Omental fat pad (tissue), 4 donors: ENCODE measurements around the gene TP53I11. TPM values are rescaled to one million over a fixed set of nuclear protein-coding genes. Genes with fewer than 3 reads are reported as not detected.

ENCODE experiments used
- ATAC-seq: fragments of 150-250 bp; one replicate; pipeline ENCODE4 v1.9.1; 2016; ENCODE audit warnings: mild to moderate bottlenecking, moderate library complexity; ENCODE audit not compliant: low FRiP score
- DNase-seq: peaks from one replicate; pipeline ENCODE4 v3.0.0-alpha.2; 2019; ENCODE audit warnings: low spot score
- total RNA-seq, 4 donors: library from RNA; depleted of rRNA; stranded (reverse); fragments of >200 nt; gene quantifications; one replicate each; pipeline ENCODE4 v1.1.0, GENCODE V29; 2016
- TF ChIP-seq, protein P1 (sequence below), 3 donors: fragments of 450-650 bp; IDR thresholded peaks; one replicate each; pipeline ENCODE4 v1.5.1; 2016 to 2017; ENCODE audit warnings: antibody characterized with exemption in 3 of 3, mild to moderate bottlenecking in 3 of 3, moderate library complexity in 2 of 3

The TP53I11 gene
- total RNA-seq, 4 donors from 2014 or later = 64.4 to 175 (median 99.1) TPM

- ATAC-seq = no peak
- TF ChIP-seq, protein P1, sequence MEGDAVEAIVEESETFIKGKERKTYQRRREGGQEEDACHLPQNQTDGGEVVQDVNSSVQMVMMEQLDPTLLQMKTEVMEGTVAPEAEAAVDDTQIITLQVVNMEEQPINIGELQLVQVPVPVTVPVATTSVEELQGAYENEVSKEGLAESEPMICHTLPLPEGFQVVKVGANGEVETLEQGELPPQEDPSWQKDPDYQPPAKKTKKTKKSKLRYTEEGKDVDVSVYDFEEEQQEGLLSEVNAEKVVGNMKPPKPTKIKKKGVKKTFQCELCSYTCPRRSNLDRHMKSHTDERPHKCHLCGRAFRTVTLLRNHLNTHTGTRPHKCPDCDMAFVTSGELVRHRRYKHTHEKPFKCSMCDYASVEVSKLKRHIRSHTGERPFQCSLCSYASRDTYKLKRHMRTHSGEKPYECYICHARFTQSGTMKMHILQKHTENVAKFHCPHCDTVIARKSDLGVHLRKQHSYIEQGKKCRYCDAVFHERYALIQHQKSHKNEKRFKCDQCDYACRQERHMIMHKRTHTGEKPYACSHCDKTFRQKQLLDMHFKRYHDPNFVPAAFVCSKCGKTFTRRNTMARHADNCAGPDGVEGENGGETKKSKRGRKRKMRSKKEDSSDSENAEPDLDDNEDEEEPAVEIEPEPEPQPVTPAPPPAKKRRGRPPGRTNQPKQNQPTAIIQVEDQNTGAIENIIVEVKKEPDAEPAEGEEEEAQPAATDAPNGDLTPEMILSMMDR (IDR thresholded peaks at IDR 0.05) = no peak
- DNase-seq = no peak
Observed at GRCh38 chr11:44926036-44926435, 24.6 kb downstream of the TP53I11 start.

GRCh38 chr11:44923806-44924205 is 26.9 kb downstream of the TP53I11 start:
- DNase-seq (no peak), ATAC-seq (no peak)
- TF ChIP-seq, protein P1 (IDR thresholded peaks at IDR 0.05) = no peak

DNA sequence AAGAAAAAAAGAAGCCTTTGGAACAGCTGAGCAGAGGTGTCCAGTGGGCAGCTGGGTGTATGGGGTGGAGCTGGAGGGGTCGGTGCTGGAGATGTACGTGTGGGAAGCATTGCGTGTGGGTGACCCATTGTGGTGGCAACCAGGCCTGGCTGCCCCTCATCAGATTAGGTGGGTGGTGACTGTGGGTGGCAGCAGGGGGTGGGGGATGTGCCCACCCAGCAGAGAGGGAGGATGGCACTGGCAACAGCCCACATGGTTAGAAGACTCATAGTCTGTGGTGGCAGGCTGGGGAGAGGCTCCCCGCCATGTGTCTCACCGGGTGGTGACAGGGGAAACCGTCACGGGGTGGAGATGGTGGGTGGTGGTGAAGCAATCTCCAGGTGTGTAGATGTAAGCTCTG is 27.6 kb downstream of the TP53I11 start:
- ATAC-seq = no peak
- TF ChIP-seq, protein P1 (IDR thresholded peaks at IDR 0.05) = no peak
- DNase-seq = no peak

DNA sequence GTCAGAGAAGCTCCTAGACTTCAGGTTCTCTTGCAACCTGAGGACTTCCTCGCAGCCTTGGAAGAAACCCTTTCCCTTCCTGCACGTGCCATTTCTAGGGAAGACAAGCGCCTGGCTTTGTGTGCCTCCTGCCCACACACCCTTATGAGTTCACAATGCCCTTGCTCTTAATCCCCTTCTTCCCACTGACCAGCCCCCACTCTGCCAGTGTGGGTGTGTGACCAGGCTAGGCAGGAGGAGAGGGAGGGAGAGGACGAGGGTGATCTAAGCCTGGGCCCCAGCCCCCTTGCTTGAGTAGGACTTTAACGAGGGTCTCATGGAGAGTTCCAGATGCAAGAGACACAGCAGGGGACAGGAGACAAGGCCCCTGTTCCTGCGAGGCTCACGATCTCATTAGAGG is 30.2 kb downstream of the TP53I11 start:
- ATAC-seq = no peak
- TF ChIP-seq, protein P1 (IDR thresholded peaks at IDR 0.05) = no peak

DNA sequence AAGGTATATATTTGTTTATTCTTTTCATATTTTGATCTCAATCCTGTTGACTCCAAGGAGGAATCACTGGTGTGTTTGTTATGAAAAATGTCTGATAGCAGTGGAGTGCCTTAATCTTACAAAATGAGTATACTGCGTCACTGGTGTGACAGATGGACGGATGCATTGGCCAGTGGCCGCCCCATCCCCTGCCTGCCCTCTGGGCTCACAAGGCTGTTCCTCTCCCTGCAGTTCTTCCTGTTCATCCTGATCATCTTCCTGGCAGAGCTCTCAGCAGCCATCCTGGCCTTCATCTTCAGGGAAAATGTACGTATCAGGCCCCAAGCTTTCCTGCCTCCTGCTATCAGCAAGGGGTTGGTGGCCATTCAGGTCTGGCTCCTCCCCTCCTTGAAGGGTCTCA is 32.9 kb downstream of the TP53I11 start:
- DNase-seq (no peak), ATAC-seq (no peak)
- TF ChIP-seq, protein P1 (IDR thresholded peaks at IDR 0.05) = no peak

More for the DNA sequence above, 30.2 kb downstream of the TP53I11 start:
- no peak for DNase-seq

DNA sequence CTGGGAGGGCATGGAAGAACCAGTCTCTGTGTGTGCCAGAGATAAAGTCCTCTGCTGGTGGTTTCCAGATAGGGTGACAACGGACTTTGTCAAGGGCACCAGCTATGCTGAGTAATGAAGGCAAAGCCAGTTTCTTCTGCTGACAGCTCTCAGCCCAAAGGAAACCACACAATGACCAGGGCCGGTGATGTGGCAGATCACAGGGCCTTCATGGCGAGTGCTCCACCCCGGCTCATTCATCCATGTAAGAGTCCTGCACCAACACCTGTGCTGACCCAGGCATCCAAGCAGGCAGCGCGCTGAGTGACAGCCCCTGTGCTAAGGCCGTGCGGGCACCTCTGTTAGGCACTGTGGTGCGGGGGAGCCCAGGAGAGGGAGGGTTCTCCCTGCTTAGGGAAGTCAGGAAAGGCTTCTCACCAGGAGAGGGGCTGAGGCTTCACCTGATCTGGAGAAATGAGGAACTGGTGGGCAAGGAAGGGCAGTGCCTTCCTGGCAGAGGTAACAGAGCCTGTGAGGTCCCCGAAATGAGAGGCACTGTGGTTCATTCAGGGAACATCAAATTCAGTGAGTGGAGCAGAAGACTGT is 33.8 kb downstream of the TP53I11 start:
- TF ChIP-seq, protein P1 (IDR thresholded peaks at IDR 0.05) = no peak
- ATAC-seq = no peak
- no peak for DNase-seq

DNA sequence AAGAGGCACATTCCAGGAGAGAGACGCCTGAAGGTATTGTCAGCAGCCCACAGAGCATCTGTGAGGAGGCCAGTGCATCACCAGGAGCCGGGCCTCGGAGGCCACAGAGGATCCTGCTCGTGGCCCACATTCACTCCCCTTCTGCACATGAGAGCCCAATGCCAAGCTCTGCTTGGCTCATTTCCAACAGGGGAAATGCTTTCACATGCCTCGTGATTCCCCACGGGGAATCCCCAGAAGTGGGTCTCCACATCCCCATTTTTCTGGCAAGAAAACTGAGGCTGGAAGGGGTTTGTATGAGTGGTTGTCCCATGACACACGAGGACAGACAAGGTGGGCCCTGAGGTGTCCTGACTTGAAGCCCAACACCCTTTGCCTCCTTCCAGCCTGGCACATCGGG is 34.4 kb downstream of the TP53I11 start:
- DNase-seq (no peak), ATAC-seq (no peak)
- TF ChIP-seq, protein P1 (IDR thresholded peaks at IDR 0.05) = no peak
